Skeletal muscle satellite cell (primary cell): Measurements from ENCODE around the gene GUCA1A.
A peak's percentile ranks its signal among the peaks of the same experiment; 100 is the strongest.

Experiments
- H3K27me3 ChIP-seq: 2 replicates; pipeline ENCODE4 v1.7.0; 2013; ENCODE audit warnings: low read length; ENCODE audit not compliant: control insufficient read depth, insufficient read depth
- H3K36me3 ChIP-seq: 2 replicates; pipeline ENCODE4 v1.7.0; 2013; ENCODE audit warnings: mild to moderate bottlenecking, control low read depth, low read length; ENCODE audit not compliant: insufficient read depth
- H3K4me1 ChIP-seq: 2 replicates; pipeline ENCODE4 v1.7.0; 2013; ENCODE audit warnings: low read length; ENCODE audit not compliant: control insufficient read depth, insufficient read depth
- H3K4me2 ChIP-seq: 2 replicates; pipeline ENCODE4 v1.7.0; 2013; ENCODE audit warnings: mild to moderate bottlenecking, low read length
- H3K4me3 ChIP-seq: 2 replicates; pipeline ENCODE4 v1.7.0; 2013; ENCODE audit warnings: low read length
- H3K9ac ChIP-seq: 2 replicates; pipeline ENCODE4 v1.7.0; 2013; ENCODE audit warnings: mild to moderate bottlenecking, low read depth, low read length, moderate library complexity
- H3K9me3 ChIP-seq: replicated peaks from 2 replicates; pipeline ENCODE4 v1.7.0; 2013; ENCODE audit warnings: mild to moderate bottlenecking, control low read depth, low read length

GUCA1A gene

DNA sequence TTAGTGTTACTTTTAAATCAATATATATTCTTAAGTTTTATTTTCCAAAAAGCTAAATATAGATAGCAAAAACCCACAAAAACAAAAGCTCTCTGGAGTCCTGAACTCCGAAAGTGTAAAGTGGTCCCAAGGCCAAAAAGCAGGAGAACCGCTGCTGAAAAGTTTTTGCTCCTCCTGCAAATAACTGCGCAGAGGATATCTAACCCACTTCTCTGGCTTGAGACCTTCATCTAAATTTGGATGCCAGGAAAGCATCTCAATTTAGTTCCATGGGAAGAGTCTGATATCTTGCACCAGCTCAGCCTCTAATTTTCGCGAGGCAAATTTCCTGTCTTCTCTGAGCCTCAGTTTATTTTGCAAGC, 44.0 kb downstream of the GUCA1A start:
- Histone ChIP-seq H3K4me3 (peak overlapping the region; percentile 81), H3K4me2 (peak overlapping the region; percentile 75), H3K9ac (peak overlapping the region; percentile 94), H3K9me3 (no peaks in the 10 kb centered on the region), H3K36me3 (peaks cover 13% of the 10 kb centered on the region), H3K4me1 (peaks cover 8% of the 10 kb centered on the region), H3K27me3 (no peaks in the 10 kb centered on the region)

DNA sequence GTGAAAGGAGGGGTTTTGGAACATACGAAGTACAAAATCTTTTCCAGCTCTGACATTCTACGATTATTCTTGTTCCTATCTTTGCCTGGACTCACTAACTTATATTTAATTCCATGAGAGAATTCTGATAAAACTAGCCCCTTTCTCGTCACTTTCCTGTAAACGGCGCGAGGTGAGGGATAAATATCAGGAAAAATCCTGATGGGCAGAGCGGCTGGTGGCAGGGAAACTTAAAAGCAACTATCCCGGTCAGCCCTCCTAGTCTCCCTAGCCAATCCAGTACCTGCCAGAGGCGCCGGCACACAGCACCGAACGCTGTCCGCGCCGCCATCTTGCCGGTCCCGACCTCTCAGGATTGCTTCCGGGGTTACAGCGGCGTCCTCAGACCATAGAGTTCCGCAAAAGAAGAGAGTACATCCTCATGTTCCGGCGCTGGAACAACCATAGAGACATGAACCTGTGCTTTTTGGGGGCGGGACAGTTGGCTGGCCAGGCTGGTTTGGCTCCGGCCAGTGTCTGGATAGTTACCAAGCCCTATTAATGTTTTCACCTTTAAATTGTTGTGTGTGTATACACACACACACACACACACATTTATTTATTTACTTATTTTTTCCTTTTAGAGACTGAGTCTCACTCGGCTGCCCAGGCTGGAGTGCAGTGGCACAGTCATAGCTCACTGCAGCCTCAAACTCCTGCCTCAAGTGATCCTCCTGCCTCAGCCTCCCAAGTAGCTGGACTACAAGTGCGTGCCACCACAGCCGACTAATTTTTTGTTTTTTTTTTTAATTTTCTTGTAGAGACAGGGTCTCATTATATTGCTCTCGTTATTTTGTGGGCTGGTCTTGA, 44.6 kb downstream of the GUCA1A start, which contains the start of gene MRPS10:
TSS of gene MRPS10 (minus strand) at position 343 of the 849 bp plus-strand sequence. CDS start at position 331, 12 bp downstream.
- Histone ChIP-seq H3K36me3 (peaks cover 9% of the 10 kb centered on the region), H3K4me2 (peak within 1 kb of the TSS; percentile 75), H3K9ac (peak within 1 kb of the TSS; percentile 94), H3K4me3 (peak within 1 kb of the TSS; percentile 81), H3K27me3 (no peaks in the 10 kb centered on the region), H3K9me3 (no peaks in the 10 kb centered on the region), H3K4me1 (peaks cover 8% of the 10 kb centered on the region)

DNA sequence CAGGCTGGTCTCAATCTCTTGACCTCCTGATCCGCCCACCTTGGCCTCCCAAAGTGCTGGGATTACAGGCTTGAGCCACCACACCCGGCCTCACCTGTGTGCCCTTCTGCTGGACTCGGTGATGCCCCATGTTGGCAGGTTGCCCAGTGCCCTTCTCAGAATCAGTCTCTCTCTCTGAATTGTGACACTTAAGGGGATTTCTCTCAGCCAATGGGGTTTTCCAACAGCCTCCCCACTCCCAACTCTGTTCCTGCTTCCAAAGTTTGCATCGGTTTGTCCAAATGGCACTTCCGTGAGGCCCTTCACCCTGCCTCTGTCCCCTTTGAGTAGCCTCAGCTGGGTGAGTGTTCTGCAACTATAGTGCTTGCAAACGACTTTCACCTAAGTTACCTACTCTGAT, 47.6 kb downstream of the GUCA1A start:
- Histone ChIP-seq H3K9ac (no peak overlapping the region), H3K27me3 (no peaks in the 10 kb centered on the region), H3K9me3 (no peaks in the 10 kb centered on the region), H3K4me3 (no peak overlapping the region), H3K4me2 (no peak overlapping the region), H3K4me1 (peaks cover 24% of the 10 kb centered on the region), H3K36me3 (no peaks in the 10 kb centered on the region)

DNA sequence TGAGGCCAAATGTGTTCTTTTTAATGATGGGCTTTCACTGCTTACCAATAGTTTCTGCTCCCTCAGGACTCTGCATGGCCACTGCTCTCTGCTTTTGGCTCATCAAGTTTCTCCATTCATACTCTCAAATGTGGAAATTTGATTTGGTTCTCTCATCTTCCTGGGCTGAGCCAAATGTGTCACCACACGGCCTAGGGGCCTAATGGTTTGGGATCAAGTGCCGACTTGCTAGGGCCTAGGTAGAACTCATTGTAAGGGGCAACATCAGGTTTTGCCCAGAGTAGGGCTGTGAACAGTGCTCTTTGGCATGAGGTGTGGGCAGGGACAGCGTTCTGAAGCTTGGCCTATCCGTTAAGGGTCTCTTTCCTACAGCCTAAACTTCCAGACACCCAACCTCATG, 48.4 kb downstream of the GUCA1A start:
- Histone ChIP-seq H3K9ac (no peak overlapping the region), H3K4me2 (no peak overlapping the region), H3K4me1 (peaks cover 28% of the 10 kb centered on the region), H3K27me3 (no peaks in the 10 kb centered on the region), H3K9me3 (no peaks in the 10 kb centered on the region), H3K4me3 (no peak overlapping the region), H3K36me3 (no peaks in the 10 kb centered on the region)

DNA sequence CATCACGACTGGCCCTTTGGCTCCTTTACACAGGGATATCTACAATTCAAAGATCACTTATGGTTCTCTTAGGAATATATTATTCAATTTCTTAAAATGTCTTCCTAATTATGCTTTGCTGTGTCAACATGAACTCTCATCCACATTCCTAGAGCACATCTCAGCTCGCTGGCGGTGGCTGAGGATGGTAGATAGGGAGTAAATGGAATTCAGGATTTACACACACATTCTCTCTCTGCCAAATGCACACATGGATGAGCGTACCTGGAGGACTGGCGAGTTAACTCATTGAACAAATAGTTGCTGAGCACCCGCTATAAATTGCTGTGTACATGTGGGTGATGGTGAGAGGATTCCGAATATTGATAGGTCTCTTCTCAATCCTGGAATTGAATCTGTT, 49.3 kb downstream of the GUCA1A start:
- Histone ChIP-seq H3K4me2 (no peak overlapping the region), H3K4me3 (no peak overlapping the region), H3K27me3 (no peaks in the 10 kb centered on the region), H3K9me3 (no peaks in the 10 kb centered on the region), H3K9ac (no peak overlapping the region), H3K4me1 (peaks cover 32% of the 10 kb centered on the region), H3K36me3 (no peaks in the 10 kb centered on the region)

DNA sequence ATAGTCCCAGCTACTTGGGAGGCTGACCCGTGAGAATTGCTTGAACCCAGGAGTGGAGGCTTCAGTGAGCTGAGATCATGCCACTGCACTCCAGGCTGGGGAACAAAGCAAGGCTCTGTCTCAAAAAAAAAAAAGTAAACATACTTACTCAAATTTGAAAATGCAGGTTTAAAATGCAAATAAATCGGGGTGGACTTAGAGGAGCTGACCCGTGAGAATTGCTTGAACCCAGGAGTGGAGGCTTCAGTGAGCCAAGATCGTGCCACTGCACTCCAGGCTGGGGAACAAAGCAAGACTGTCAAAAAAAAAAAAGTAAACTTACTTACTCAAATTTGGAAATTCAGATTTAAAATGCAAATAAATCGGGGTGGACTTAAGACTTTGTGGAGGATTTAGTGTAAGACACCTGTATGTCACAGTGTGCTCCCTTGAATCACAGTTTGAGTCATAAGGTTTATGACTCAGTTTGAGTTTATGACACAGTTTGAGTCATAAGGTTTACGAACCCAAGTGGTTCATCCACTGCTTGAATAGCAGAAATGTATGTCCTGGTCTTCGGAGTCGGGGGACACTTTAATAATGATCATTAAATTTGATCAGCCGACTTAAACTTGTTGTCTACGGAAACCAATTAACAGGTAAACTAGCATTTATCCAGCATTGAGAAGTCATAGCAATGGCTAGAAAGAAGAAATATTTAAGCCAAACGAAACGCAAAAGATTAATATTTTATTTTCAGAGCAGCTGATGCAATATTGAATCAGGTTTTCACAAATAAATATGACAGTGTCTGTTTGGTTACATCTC, 51.3 kb downstream of the GUCA1A start:
- no peak overlapping the region for H3K9ac ChIP-seq
- H3K4me2 ChIP-seq = peak overlapping the region; percentile 65
- H3K4me1 ChIP-seq = peaks cover 36% of the 10 kb centered on the region
- H3K9me3 ChIP-seq = no peaks in the 10 kb centered on the region
- H3K27me3 ChIP-seq = no peaks in the 10 kb centered on the region
- H3K4me3 ChIP-seq = no peak overlapping the region
- H3K36me3 ChIP-seq = no peaks in the 10 kb centered on the region

DNA sequence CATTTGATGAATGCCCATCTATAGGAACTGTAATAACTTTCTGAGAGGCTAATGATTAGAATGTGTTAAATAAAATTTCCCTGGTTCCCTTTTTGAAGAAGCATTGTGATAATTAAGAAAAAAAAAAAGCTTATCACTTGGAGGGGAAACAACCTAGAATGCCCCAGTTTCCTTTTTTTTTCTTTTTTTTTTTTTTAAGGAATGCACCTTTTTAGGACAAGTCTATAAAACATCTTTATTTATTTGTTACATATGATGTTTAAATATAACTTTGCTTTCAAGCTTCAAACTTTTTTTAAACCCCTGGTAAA, 51.8 kb downstream of the GUCA1A start:
- no peaks in the 10 kb centered on the region for H3K27me3 ChIP-seq
- no peaks in the 10 kb centered on the region for H3K36me3 ChIP-seq
- H3K4me2 ChIP-seq = peak overlapping the region; percentile 65
- H3K9me3 ChIP-seq = no peaks in the 10 kb centered on the region
- no peak overlapping the region for H3K9ac ChIP-seq
- no peak overlapping the region for H3K4me3 ChIP-seq
- H3K4me1 ChIP-seq = peaks cover 36% of the 10 kb centered on the region

DNA sequence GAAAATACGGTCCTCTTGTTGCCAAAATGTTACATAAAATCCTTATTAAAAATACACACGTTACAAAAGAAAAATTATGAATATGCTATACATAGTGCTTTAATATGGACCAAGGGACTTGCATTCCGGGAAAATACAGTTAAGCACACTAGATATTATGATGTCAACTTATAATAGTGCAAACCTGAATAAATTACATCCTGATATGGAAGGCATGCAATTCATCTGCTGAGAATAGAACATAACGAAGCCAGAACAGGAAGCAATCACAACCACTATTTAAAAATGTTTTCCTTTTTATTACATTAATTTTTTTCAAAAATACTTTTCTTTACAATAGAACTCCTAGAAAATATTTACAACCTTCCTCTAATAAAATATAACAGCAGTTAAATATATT, 52.3 kb downstream of the GUCA1A start:
- H3K4me3 ChIP-seq = no peak overlapping the region
- H3K4me2 ChIP-seq = no peak overlapping the region
- no peaks in the 10 kb centered on the region for H3K9me3 ChIP-seq
- H3K4me1 ChIP-seq = peaks cover 36% of the 10 kb centered on the region
- no peaks in the 10 kb centered on the region for H3K27me3 ChIP-seq
- H3K9ac ChIP-seq = no peak overlapping the region
- H3K36me3 ChIP-seq = no peaks in the 10 kb centered on the region

DNA sequence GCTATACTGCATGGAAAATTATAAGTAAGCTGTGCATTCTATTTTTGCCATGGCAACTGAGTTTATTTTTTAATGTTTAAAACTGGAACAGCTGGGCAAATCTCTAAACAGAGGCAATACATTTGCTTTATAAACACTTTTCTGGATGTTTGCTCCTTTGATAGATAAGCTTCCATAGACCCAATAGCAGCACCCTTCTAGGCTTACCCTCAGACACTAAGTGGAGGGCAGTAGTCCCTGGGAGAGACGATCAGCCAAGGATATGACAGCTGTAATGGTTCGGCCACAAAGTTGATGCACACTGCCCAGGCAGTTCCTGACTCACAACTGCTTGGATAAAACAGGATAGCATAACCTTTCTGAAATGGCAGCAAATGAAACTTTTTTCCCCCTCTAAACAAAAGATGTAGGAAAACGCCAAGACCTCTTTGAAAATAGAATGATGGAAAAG, 53.0 kb downstream of the GUCA1A start:
- Histone ChIP-seq H3K9ac (no peak overlapping the region), H3K36me3 (no peaks in the 10 kb centered on the region), H3K27me3 (no peaks in the 10 kb centered on the region), H3K9me3 (no peaks in the 10 kb centered on the region), H3K4me1 (peaks cover 36% of the 10 kb centered on the region), H3K4me2 (peak overlapping the region; percentile 51), H3K4me3 (no peak overlapping the region)

DNA sequence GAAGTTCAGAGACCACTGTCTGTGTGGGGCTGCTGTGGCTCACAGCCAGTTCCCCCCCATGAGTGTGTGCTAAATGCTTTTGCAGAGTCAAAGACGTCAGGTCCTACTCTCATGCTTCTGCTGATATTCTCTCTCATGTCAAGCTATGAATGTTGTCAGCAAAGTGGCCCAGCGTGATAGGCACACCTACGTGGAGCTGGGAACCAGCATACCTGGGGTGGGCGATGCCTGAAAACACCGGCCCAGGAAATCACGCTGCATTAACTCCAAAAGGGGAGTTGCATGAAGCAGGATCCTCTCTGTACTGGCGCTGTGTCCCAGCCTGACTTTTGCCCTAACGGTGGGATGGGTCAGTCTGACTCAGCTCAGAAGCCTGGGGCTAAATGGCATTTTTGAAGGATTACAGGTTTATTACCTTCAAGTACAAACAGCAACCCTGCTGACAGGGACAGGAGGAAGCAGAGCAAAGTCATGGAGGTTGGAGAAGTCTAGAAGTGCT, 53.5 kb downstream of the GUCA1A start:
- Histone ChIP-seq H3K27me3 (no peaks in the 10 kb centered on the region), H3K9me3 (no peaks in the 10 kb centered on the region), H3K36me3 (no peaks in the 10 kb centered on the region), H3K4me3 (peak overlapping the region; percentile 25), H3K4me1 (peaks cover 36% of the 10 kb centered on the region), H3K4me2 (peak overlapping the region; percentile 51), H3K9ac (no peak overlapping the region)

DNA sequence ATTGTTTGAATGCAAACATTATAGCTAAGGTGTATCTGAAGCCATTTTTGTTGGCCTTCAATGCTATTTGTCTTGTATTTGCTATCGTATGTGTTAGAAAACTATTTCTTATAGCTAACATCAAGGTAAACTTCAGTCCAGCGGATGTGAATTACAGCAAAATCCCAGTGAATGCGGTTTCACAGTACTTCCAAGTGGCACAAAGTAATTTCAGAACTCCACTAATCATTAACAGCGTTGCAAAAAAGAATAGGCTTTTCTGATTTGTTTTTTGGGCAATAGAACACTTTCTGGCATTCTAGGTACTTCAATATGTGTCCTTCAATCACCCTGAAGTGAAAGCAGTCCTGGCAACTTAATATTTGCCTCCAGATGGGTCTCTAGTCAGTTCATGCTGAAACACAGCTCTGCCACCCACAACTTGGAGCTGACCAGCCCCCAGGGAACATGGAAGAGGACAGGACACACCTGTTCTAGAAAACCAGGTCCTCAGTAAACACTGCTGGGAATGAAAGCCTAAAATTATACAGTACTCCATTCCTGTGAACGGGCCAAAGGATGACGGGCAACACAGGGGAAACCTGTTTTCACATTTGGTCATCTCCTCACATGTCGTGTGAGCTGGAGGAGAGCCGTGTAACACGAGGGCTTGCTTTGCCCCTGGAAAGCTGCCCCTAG, 54.1 kb downstream of the GUCA1A start:
- H3K36me3 ChIP-seq = no peaks in the 10 kb centered on the region
- H3K4me2 ChIP-seq = peak overlapping the region; percentile 51
- H3K4me3 ChIP-seq = peak overlapping the region; percentile 25
- no peaks in the 10 kb centered on the region for H3K27me3 ChIP-seq
- H3K9ac ChIP-seq = no peak overlapping the region
- no peaks in the 10 kb centered on the region for H3K9me3 ChIP-seq
- peaks cover 36% of the 10 kb centered on the region for H3K4me1 ChIP-seq
